GM12878 (cell line): ENCODE measurements around the gene EFNA2. TPM values are rescaled to one million over a fixed set of nuclear protein-coding genes. Genes with fewer than 3 reads are reported as not detected.
"Not testable (repeated sequence)": the region's sequence is repeated elsewhere in the genome, so short reads cannot be mapped to it uniquely, and the experiment has no call there.

ENCODE experiments used
- ATAC-seq: fragments of 200-7000 bp; cut with Tn5 transposase; 3 replicates; pipeline ENCODE4 v1.9.1; 2020; ENCODE audit warnings: mild to moderate bottlenecking, moderate library complexity
- BruUV-seq: library from RNA; stranded (reverse); fragments of 400-500 nt; replicated peaks from 2 replicates; lab custom pipeline; 2021; lab: Mats Ljungman, UMichigan
- CTCF ChIA-PET: fragments of 300-600 bp; sonication (Branson Sonifier 250); formaldehyde crosslinking; extraction: SDS; loops from one replicate; lab custom pipeline; 2021; ENCODE audit warnings: inconsistent platforms; lab: Yijun Ruan, JAX
- POLR2A ChIA-PET: fragments of 350-600 bp; formaldehyde crosslinking; extraction: SDS; loops from one replicate; lab custom pipeline; 2021; ENCODE audit warnings: inconsistent platforms; lab: Charles Lee
- RAD21 ChIA-PET: fragments of 300-600 bp; sonication (Branson Sonifier 250); formaldehyde crosslinking; loops from one replicate; lab custom pipeline; 2023; ENCODE audit warnings: antibody characterized with exemption; ENCODE audit not compliant: unreplicated experiment; lab: Charles Lee
- SMC1A ChIA-PET: fragments of 300-600 bp; sonication (Branson Sonifier 250); formaldehyde crosslinking; loops from one replicate; lab custom pipeline; 2023; ENCODE audit not compliant: unreplicated experiment, uncharacterized antibody; lab: Charles Lee
- DNase-seq: peaks from one replicate; pipeline ENCODE4 v3.0.0-alpha.2; 2011; ENCODE audit warnings: low read depth, low spot score
- FAIRE-seq: peaks from 3 replicates; lab custom pipeline; 2011; peaks lifted over from hg19 to GRCh38; lab: Jason Lieb, UNC
- H2AFZ ChIP-seq: 2 replicates; pipeline ENCODE4 v1.6.0; 2011; ENCODE audit warnings: low read depth, low read length, control low read depth; ENCODE audit not compliant: control insufficient read depth
- H3K27ac ChIP-seq: 2 replicates; pipeline ENCODE4 v1.5.1; 2011; ENCODE audit warnings: control low read depth; ENCODE audit not compliant: control insufficient read depth, insufficient read depth
- H3K27me3 ChIP-seq, 2 experiments: replicated peaks in 1 of 2; 2 replicates each; pipeline versions ENCODE4 v1.6.0 to v1.6.1; 2011; ENCODE audit warnings: low read length in 1 of 2; ENCODE audit not compliant: control insufficient read depth in 2 of 2, insufficient read depth in 2 of 2
- H3K36me3 ChIP-seq, 2 experiments: 2 replicates each; pipeline ENCODE4 v1.5.1; 2011; ENCODE audit warnings: low read length in 1 of 2; ENCODE audit not compliant: control insufficient read depth in 2 of 2, insufficient read depth in 2 of 2
- H3K4me1 ChIP-seq: 2 replicates; pipeline ENCODE4 v1.6.1; 2011; ENCODE audit warnings: mild to moderate bottlenecking, low read length, moderate library complexity, mixed read lengths; ENCODE audit not compliant: control insufficient read depth, insufficient read depth
- H3K4me2 ChIP-seq: 2 replicates; pipeline ENCODE4 v1.6.0; 2011; ENCODE audit warnings: control low read depth; ENCODE audit not compliant: control insufficient read depth, insufficient read depth
- H3K4me3 ChIP-seq: fragments of 200-600 bp; sonication (generic); 2 replicates; pipeline ENCODE4 v1.5.1; 2016
- H3K79me2 ChIP-seq: 2 replicates; pipeline ENCODE4 v1.6.0; 2011; ENCODE audit warnings: low read length; ENCODE audit not compliant: control insufficient read depth, insufficient read depth
- H3K9ac ChIP-seq: 2 replicates; pipeline ENCODE4 v1.8.0; 2011; ENCODE audit warnings: low read length, control low read depth, mixed read lengths; ENCODE audit not compliant: control insufficient read depth, insufficient read depth
- H3K9me3 ChIP-seq: replicated peaks from 3 replicates; pipeline ENCODE4 v1.5.1; 2011; ENCODE audit warnings: mild to moderate bottlenecking, low read length; ENCODE audit not compliant: control insufficient read depth, insufficient read depth
- H4K20me1 ChIP-seq: 2 replicates; pipeline ENCODE4 v1.6.0; 2011; ENCODE audit not compliant: control insufficient read depth, insufficient read depth
- BACH1 ChIP-seq: fragments of 450-650 bp; IDR thresholded peaks from 2 replicates; pipeline ENCODE4 v1.6.1; 2017; ENCODE audit warnings: mild to moderate bottlenecking, borderline replicate concordance
- CBX5 ChIP-seq: sonication (generic); IDR thresholded peaks from 2 replicates; pipeline ENCODE4 v1.6.1; 2016; ENCODE audit warnings: low read depth, moderate library complexity, mild to moderate bottlenecking, inconsistent platforms
- NKRF ChIP-seq: fragments of 450-650 bp; conservative IDR thresholded peaks from 2 replicates; pipeline ENCODE4 v1.6.1; 2017; ENCODE audit warnings: mild to moderate bottlenecking, moderate library complexity
- POLR2A ChIP-seq: IDR thresholded peaks from 2 replicates; pipeline ENCODE4 v1.6.1; 2011; ENCODE audit warnings: low read depth, mild to moderate bottlenecking, low read length
- RCOR1 ChIP-seq: conservative IDR thresholded peaks from 2 replicates; pipeline ENCODE4 v1.6.1; 2012; ENCODE audit warnings: low read depth, low read length, improper control_type of control experiment
- STAT3 ChIP-seq: IDR thresholded peaks from 2 replicates; pipeline ENCODE4 v1.6.1; 2011; ENCODE audit warnings: low read depth, low read length, improper control_type of control experiment
- WGBS: methylation state at CpG from one replicate; pipeline ENCODE4 v1.1.6; 2016; ENCODE audit warnings: low lambda C conversion rate; ENCODE audit not compliant: insufficient replicate concordance, insufficient coverage; ENCODE audit errors: missing lambda C conversion rate; 5-methylcytosine and 5-hydroxymethylcytosine counted together
- in situ Hi-C: fragments of 300-500 bp; cut with MboI; formaldehyde crosslinking; loops from 9 replicates; pipeline ENCODE4 v1.14.3; 2018; ENCODE audit warnings: mixed read lengths
- intact Hi-C: fragments of 100-400 bp; cut with micrococcal nuclease; formaldehyde crosslinking; loops from one replicate; pipeline ENCODE4 v1.14.2; 2022; ENCODE audit not compliant: unreplicated experiment
- polyA plus RNA-seq, 11 experiments: library from polyadenylated mRNA; depleted of rRNA in 4 of 11; unstranded in 6 of 11; stranded (reverse) in 5 of 11; fragments of >200 nt; fragmentation: Nextera tagmentation in 4 of 11; fragmentation: Illumina TruSeq in 1 of 11; extraction: Ambion mirVana in 4 of 11; extraction: Trizol in 1 of 11; gene quantifications; 1 replicate in 1 of 11; 2 replicates in 10 of 11; pipeline versions ENCODE4 v1.2.1 to v1.2.3, GENCODE V29; 2011 to 2016; ENCODE audit warnings: inconsistent platforms in 2 of 11, missing spikeins in 2 of 11, low read depth in 1 of 11
- total RNA-seq, 4 experiments: library from RNA; depleted of rRNA in 3 of 4; stranded (reverse); fragments of >200 nt in 3 of 4; fragmentation: Illumina TruSeq in 1 of 4; extraction: Trizol in 1 of 4; gene quantifications; 2 replicates each; pipeline versions ENCODE4 v1.2.1 to v1.2.3, GENCODE V29; 2013 to 2021

EFNA2 gene
- total and polyA plus RNA-seq, 10 of the 15 experiments (the other 5 are each of a cell fraction or from before 2014, with no cell fraction given), result not detected

- 71% methylated on average over 17 of the region's 26 CpGs for WGBS
- Histone ChIP-seq H3K9me3 (no peaks in the 10 kb centered on the region), H2AFZ (no peak overlapping the region), H3K4me2 (no peak overlapping the region)
- intact Hi-C loops, result loop anchor here (10.0 kb wide), 1 partner anchor 321 kb away; the partner anchor contains the start of gene ARID3A
- TF ChIP-seq NKRF, result no peak
- TF ChIP-seq RCOR1, result no peak
- no peak for TF ChIP-seq CBX5
- 0 out of 2 replicates have a peak, but pooled peaks have one; percentile 29 for TF ChIP-seq POLR2A
- no peak for TF ChIP-seq STAT3
- no peak for TF ChIP-seq BACH1
- TF ChIP-seq, all 136 proteins: peak for 1
- ATAC-seq (no peak), FAIRE-seq (no peak), DNase-seq (no peak)
- Histone ChIP-seq H3K79me2 (peaks cover 28% of the 10 kb centered on the region), H3K4me3 (no peak overlapping the region), H3K27ac (no peak overlapping the region), H4K20me1 (no peaks in the 10 kb centered on the region), H3K36me3 (no peaks in the 10 kb centered on the region; a peak in 2 of 4 replicates), H3K27me3 (no peaks in the 10 kb centered on the region), H3K4me1 (peaks cover 29% of the 10 kb centered on the region), H3K9ac (no peak overlapping the region)
- ChIA-PET SMC1A (interaction anchor here (6.9 kb wide), 1 partner anchor 21 kb away, joined by 172 read pairs; the partner anchor contains the start of gene CIRBP), CTCF (interaction anchor here (0.6 to 6.1 kb wide), 4 partner anchors 13 to 233 kb away, joined by 3 to 363 read pairs (median 13); partner anchors contain the start of gene CIRBP), RAD21 (interaction anchor here (0.6 to 5.1 kb wide), 3 partner anchors 7 to 373 kb away, joined by 3 to 336 read pairs (median 15); partner anchors contain the start of gene CIRBP), POLR2A (interaction anchor here (2.5 to 7.7 kb wide), 2 partner anchors 14 to 20 kb away, joined by 12 to 184 read pairs; partner anchors contain the start of gene CIRBP)
- in situ Hi-C loops, result no loop called here
- BruUV-seq, result no TSS peak
These were observed 40.0 kb upstream of the EFNA2 start for GRCh38 chr19:1245494-1246264.

- FAIRE-seq, result not testable (repeated sequence)
- CTCF ChIA-PET, result interaction anchor here (0.6 to 1.3 kb wide), 2 partner anchors 18 to 20 kb away, joined by 3 to 6 read pairs; no protein-coding TSS in a partner anchor
These were observed 39.2 kb upstream of the EFNA2 start for GRCh38 chr19:1246265-1247087.

More at GRCh38 chr19:1246265-1247087, 39.2 kb upstream of the EFNA2 start:
- ChIA-PET POLR2A (interaction anchor here (7.7 kb wide), 1 partner anchor 19 kb away, joined by 184 read pairs; the partner anchor contains the start of gene CIRBP), RAD21 (interaction anchor here (0.6 to 5.1 kb wide), 2 partner anchors 21 to 123 kb away, joined by 3 to 336 read pairs; partner anchors contain the start of gene CIRBP), SMC1A (interaction anchor here (6.9 kb wide), 1 partner anchor 20 kb away, joined by 172 read pairs; the partner anchor contains the start of gene CIRBP)
- ATAC-seq, H4K20me1 ChIP-seq, H3K27ac ChIP-seq, BruUV-seq, H2AFZ ChIP-seq, H3K9me3 ChIP-seq, H3K36me3 ChIP-seq, H3K4me3 ChIP-seq, DNase-seq, H3K27me3 ChIP-seq, in situ Hi-C loops, H3K4me2 ChIP-seq, H3K9ac ChIP-seq: not testable (repeated sequence)
- peaks cover 22% of the 10 kb centered on the region for H3K4me1 ChIP-seq
- H3K79me2 ChIP-seq, result peaks cover 36% of the 10 kb centered on the region
- 84% methylated on average over 24 of the region's 27 CpGs for WGBS
- intact Hi-C loops, result loop anchor here (10.0 kb wide), 1 partner anchor 322 kb away; the partner anchor contains the start of gene ARID3A
